Superior temporal gyrus (tissue), 1 donor: ENCODE measurements around the gene CWC22.
"Not testable (repeated sequence)": the region's sequence is repeated elsewhere in the genome, so short reads cannot be mapped to it uniquely, and the experiment has no call there.

Experiments
- DNase-seq: peaks from one replicate; pipeline ENCODE4 v3.0.0-alpha.2; 2016; ENCODE audit errors: extremely low spot score

Gene CWC22

DNA sequence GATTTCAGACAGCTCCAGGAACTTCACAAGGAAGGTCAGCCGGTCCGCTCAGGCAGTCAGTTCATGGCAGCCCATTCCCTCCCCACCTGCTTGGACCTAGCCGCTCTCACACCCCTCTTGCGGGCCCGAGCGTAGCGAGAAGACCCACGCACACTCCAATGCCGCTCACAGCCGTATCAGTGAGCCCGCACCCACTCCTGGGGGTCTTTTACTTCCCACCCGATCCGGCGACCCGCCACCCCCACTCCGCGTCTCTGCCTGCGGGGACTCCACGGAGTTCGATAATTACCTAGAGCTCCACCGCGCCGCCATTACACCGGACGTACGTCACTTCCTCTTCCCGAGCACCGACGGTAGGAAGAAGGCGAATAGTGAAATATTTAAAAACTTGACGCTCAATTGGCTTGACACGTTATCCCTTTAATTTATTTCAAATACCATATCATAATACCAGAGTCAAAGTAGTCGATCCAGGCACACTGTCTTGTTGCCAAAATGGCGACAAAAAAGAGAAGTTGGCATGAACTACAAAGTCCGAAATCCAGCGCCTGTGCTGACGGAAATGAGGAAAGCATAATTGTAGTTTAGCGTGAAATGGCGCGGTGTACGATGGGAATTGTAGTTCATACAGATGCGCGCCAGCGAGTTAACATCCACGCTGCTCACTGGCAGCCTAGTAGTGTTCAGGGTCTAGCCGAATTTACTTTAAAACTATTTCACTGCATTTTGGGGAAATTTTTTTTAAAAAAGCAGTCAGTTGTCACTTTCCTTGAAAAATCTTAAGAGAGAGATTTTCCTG, at the start of gene CWC22:
CWC22 (minus strand) TSS at position 517 of the 799 bp plus-strand sequence. CDS start 13,956 bp downstream, outside the sequence.
- DNase-seq: peak; percentile 99

DNA sequence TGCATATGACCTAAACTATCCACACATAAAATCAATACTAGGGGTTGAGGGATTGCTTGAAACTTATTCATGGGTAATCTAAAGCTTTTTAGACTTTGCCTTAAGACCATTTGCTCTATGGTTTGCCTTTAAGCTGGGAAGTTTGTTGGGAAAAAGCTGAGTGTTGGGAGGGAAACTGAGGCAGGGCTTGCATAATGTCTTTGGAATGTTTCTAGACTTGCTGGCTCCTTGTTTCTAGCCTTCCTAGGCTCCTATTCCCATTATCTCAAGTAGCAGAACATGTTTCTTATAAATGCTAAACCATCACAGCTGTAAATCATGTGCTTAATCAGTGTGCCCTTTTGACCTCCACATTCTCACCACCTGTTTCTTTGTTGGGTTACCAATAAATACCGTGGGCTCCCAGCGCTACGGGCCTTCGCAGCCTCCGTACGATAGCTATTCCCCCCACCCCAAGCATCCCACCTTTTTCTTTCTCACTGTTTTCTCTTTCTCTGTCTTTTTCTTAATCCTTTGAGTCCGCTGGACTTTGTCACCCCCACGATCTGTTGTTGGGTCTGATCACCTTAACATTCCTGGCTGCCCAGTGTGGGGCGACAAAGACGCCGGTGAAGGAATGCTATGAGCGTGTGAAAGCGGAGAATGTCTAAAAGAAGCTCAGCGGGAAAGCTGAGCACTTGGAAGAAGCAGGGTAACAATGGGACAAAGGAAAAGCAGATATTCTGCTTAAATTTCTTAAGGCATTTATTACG, 49.4 kb upstream of the CWC22 start:
- DNase-seq: no peak

DNA sequence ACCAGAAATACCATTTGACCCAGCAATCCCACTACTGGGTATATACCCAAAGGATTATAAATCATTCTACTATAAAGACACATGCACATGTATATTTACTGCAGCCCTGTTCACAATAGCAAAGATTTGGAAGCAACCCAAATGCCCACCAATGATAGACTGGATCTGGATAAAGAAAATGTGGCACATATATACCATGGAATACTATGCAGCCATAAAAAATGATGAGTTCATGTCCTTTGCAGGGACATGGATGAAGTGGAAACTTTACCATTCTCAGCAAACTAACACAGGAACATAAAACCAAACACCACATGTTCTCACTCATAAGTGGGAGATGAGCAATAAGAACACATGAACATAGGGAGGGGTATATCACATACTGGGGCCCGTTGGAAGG, 47.5 kb upstream of the CWC22 start:
- not testable (repeated sequence) for DNase-seq

DNA sequence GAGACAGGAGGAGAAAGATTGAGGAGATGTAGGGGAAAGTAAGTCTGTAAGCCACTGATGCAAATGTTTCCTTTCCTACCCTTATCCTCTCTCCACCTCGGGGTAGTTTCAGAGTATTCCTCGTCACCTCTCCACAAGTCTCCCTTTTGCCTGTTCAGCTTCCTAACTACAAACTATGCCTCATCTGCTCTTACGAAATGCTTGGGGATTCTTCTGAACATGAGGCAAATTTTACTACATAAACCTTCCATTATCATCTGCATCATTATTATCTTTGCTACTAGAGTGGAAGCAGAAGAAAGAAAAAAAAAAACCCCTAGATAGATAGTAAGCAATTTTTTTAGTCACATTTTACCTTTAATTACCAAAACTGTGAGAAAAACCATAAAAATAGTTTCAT, 43.1 kb upstream of the CWC22 start:
- no peak for DNase-seq

GRCh38 chr2:180048251-180048650, 41.2 kb upstream of the CWC22 start:
- DNase-seq: no peak

DNA sequence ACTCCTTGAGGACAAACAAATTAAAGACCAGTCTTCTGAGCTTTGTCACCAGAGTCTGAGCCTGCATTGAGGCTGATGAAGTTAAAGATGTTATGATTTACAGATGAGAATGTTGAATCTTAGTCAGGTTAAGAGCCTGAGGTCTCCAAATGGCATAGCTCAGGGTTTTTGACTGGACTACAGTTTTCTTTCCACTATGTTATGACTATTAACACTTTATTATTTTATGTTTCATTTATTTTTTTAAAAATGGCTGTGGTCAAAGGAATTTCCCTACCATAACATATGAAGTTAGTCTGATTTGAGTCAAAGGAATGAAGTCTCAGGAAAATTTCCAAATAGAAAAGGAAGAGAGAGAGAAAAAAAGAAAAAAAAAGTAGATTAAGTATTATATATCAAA, 39.7 kb upstream of the CWC22 start:
- no peak for DNase-seq

DNA sequence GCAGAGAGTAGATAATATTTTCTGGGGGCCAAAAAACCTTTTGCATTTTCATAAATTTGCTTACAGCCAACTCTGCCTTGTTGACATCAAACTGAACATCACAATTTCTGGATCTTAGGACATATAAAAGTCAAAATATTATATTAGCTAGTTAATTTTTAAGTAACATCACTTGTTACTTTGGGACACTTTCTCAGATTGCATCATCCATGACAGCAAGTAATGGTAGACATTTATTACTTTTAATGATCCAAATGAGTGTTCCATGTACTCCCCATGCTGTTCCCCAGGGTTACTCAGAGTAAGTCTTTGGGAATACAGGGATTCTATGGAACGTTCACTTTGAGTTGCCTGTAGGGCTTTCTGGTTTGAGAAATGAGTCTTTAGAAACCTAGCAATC, 39.1 kb upstream of the CWC22 start:
- no peak for DNase-seq

DNA sequence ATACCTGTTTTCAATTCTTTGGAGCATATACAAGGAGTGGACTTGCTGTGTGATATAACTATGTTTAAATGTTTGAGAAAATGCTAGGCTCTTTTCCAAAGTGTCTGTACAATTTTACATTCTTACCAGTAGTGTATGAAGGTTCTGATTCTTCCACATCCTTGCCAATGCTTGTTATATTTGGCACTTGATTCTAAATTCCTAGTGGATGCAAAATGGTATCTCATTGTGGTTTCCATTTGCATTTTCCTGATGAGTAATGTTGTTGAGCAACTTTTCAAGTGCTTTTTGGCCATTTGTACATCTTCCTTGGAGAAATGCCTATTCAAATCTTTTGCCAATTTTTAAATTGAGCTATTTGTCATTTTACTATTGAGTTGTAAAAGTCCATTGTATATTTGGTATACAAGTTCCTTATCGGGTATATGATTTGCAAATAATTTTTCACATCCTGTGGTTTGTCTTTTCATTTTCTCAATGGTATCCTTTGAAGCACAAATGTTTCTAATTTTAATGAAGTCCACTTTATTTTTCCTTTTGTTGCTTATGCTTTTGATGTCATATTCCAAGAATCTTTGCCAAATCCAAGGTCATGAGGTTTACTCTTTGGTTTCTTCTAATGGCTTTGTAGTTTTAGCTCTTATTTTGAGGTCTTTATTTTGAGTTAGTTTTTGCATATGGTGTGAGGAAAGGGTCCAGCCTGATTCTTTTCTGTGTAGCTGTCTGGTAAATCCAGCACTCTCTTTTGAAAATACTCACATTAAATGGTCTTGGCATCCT, 33.2 kb upstream of the CWC22 start:
- DNase-seq: peak; percentile 43

GRCh38 chr2:180038997-180039396, 31.9 kb upstream of the CWC22 start:
- DNase-seq: no peak

DNA sequence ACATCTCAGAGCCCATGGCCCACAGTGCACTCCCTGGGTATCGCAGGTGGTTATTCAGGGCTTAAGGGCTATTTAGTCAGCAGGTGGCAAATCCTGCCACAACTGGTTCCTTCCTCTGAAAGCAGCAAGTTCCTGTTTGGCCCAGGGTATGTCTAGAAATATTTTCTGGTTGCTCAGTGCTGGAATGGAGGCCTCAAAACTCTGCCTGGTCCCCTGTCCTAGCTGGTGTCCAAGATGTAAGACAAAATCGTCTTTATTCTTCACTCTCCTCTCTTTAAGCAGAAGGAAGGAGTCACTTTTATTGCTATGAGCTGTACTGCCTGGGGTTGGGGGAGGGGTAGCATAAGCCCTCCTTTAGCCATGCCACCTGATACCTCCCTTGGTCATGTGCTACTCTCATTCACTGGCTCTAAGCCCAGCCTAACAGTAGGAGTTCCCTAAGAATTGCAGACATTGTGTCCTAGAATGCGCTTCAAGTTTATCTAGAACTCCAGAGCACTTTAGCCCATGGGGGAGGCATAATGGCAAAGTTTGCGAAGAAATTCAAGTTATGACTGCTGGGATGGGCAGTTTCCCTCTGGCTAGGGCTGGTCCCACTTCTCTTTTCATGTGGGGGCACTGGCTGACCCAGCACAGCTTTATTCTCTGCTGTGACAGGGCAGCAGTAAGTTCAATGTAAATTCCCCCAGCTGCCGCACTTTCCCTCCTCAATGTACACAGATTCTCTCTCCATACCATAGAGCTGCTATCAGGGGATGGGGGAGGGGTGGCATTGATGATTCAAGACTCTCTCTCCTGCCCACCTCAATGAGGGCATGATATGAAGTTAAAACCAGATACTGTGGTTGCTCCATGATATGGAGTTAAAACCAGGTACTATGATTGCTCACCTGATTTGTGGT, 27.1 kb upstream of the CWC22 start:
- DNase-seq: no peak

- no peak for DNase-seq
Measured at GRCh38 chr2:180029575-180029974, 22.5 kb upstream of the CWC22 start.

DNA sequence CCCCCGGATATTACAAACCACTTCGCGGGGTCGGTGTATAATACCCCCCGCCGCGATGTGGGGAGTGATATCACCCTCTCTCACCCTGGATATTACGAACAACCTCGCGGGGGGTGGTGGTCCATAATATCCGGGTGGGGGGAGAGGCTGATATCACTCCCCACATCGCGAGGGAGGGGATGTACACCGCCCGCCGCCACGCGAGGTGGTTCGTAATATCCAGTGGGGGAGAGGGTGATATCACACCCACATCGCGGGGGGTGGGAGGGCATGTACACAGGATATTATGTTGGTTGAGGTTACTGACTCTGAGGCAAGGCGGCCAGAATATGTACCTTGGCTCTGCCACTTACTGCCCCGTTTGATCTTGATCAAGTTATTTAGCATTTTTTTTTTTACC, 14.8 kb upstream of the CWC22 start:
- no peak for DNase-seq

GRCh38 chr2:180017784-180018183, 10.7 kb upstream of the CWC22 start:
- DNase-seq: no peak

- DNase-seq: no peak
Measured at GRCh38 chr2:180016937-180017336, 9.8 kb upstream of the CWC22 start.

GRCh38 chr2:180015951-180016709, 9.0 kb upstream of the CWC22 start:
- DNase-seq: no peak

DNA sequence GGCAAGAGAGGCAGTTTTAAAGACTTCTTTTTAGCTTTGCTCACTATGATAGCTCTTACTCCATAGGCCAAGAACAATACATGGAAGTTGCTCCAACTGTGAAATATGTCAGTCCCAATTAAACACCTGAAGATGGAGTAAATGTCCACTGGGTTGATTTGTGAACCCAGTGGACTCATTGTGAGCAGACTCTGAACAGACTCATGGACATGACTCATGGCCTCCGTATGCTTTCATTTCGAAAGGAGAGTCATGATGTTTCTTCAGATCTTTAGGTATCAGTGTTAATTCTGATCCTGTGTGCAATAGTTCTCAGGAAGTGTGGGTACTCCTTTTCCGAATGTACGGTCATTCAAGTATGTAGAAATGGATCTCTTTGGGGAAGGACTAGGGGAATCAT, 5.4 kb upstream of the CWC22 start:
- no peak for DNase-seq

GRCh38 chr2:180010701-180011100, 3.6 kb upstream of the CWC22 start:
- DNase-seq: no peak

GRCh38 chr2:180006231-180006630, 866 bp downstream of the CWC22 start:
- no peak for DNase-seq

- DNase-seq: not testable (repeated sequence)
Measured at GRCh38 chr2:180005465-180005864, 1.6 kb downstream of the CWC22 start.

DNA sequence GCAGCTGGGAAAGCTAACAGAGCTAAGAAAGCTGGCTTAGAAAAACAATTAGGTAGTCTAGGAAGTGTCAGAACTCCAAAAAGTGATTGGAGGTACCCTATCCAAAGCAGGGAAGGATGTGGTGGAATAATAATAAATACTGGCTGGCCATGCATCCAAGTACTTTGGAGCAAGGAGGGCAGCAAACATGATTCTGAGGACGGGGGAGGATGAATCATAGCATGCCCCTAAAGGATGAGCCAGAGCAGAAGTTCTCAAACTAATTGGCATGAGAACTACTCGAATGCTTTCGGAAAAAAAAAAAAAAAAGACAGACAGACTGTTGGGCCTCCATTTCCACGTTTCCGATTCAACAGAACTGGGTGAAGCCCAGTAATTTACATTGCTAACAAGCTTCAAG, 2.4 kb downstream of the CWC22 start:
- DNase-seq: no peak

GRCh38 chr2:180003559-180003958, 3.5 kb downstream of the CWC22 start:
- DNase-seq: no peak
